GM13976 (cell line): ENCODE measurements around the gene BMI1.
A peak's percentile ranks its signal among the peaks of the same experiment; 100 is the strongest.
"Not testable (repeated sequence)": the region's sequence is repeated elsewhere in the genome, so short reads cannot be mapped to it uniquely, and the experiment has no call there.

Source experiments
- DNase-seq: peaks from one replicate; pipeline ENCODE4 v3.0.0; 2012; ENCODE audit warnings: low spot score
- CTCF ChIP-seq: IDR thresholded peaks from 2 replicates; pipeline ENCODE4 v1.5.1; 2012; ENCODE audit warnings: borderline replicate concordance, mild to moderate bottlenecking; ENCODE audit not compliant: insufficient read depth; ENCODE audit errors: extremely low read depth, missing control alignments, control extremely low read depth
- in situ Hi-C: fragments of 300-500 bp; cut with MboI; formaldehyde crosslinking; loops from one replicate; pipeline ENCODE4 v1.12.0; 2022; ENCODE audit warnings: low sequenced_read_pairs, mixed read lengths, inconsistent platforms; ENCODE audit not compliant: unreplicated experiment

Gene BMI1

GRCh38 chr10:22294694-22295093, 26.2 kb upstream of the BMI1 start:
- no peak for DNase-seq
- in situ Hi-C loops, result no loop called here
- no peak for TF ChIP-seq CTCF

- TF ChIP-seq CTCF, result no peak
- in situ Hi-C loops, result no loop called here
- DNase-seq, result no peak
Observed at GRCh38 chr10:22301193-22301592, 19.7 kb upstream of the BMI1 start.

- TF ChIP-seq CTCF, result no peak
- in situ Hi-C loops, result no loop called here
- DNase-seq, result no peak
Observed at GRCh38 chr10:22303461-22303860, 17.4 kb upstream of the BMI1 start.

- TF ChIP-seq CTCF, result no peak
- in situ Hi-C loops, result no loop called here
- DNase-seq, result no peak
Observed at GRCh38 chr10:22305721-22306120, 15.2 kb upstream of the BMI1 start.

GRCh38 chr10:22308390-22308789, 12.5 kb upstream of the BMI1 start:
- peak; percentile 70 for DNase-seq
- in situ Hi-C loops, result no loop called here
- TF ChIP-seq CTCF, result no peak

GRCh38 chr10:22309180-22310000, 11.5 kb upstream of the BMI1 start:
- in situ Hi-C loops, result no loop called here
- DNase-seq, result no peak
- no peak for TF ChIP-seq CTCF

- in situ Hi-C loops, DNase-seq: not testable (repeated sequence)
Observed at GRCh38 chr10:22310012-22310411, 10.9 kb upstream of the BMI1 start.
